ENCODE data around the gene IRX3. TPM values are rescaled to one million over a fixed set of nuclear protein-coding genes. Genes with fewer than 3 reads are reported as not detected.

Gene IRX3
- not detected for total RNA-seq

- DNase-seq (ENCODE audit: low spot score in 2 of 2) (no peak), ATAC-seq (peak in 1 of 2 donors; percentile 60)
- peaks cover 4 to 5% of the 10 kb centered on the region in 2 donors for H3K36me3 Mint-ChIP-seq
- no peaks in the 10 kb centered on the region for H3K9me3 Mint-ChIP-seq
- H3K27ac Mint-ChIP-seq = peak within 1 kb of the TSS in 1 of 2 donors; percentile 68
These were observed at the start of gene IRX3 for GRCh38 chr16:54286366-54287130. TSS of gene IRX3 (minus strand) at chr16:54286787. CDS start at chr16:54286050, 737 bp downstream.

GRCh38 chr16:54335230-54335629, 48.6 kb upstream of the IRX3 start:
- no peak overlapping the region for H3K27ac Mint-ChIP-seq
- peaks cover 0 to 3% of the 10 kb centered on the region in 2 donors for H3K9me3 Mint-ChIP-seq
- ATAC-seq = no peak
- H3K36me3 Mint-ChIP-seq = peaks cover 0 to 4% of the 10 kb centered on the region in 2 donors
- no peak for DNase-seq (ENCODE audit: low spot score in 2 of 2)

GRCh38 chr16:54334208-54334607, 47.6 kb upstream of the IRX3 start:
- Mint-ChIP-seq H3K36me3 (peaks cover 0 to 1% of the 10 kb centered on the region in 2 donors), H3K27ac (no peak overlapping the region), H3K9me3 (peaks cover 0 to under 1% of the 10 kb centered on the region in 2 donors)
- DNase-seq (ENCODE audit: low spot score in 2 of 2) = no peak
- no peak for ATAC-seq

- no peaks in the 10 kb centered on the region for H3K36me3 Mint-ChIP-seq
- ATAC-seq = no peak
- DNase-seq (ENCODE audit: low spot score in 2 of 2) = no peak
These were observed 44.8 kb upstream of the IRX3 start for GRCh38 chr16:54331241-54332002.

DNA sequence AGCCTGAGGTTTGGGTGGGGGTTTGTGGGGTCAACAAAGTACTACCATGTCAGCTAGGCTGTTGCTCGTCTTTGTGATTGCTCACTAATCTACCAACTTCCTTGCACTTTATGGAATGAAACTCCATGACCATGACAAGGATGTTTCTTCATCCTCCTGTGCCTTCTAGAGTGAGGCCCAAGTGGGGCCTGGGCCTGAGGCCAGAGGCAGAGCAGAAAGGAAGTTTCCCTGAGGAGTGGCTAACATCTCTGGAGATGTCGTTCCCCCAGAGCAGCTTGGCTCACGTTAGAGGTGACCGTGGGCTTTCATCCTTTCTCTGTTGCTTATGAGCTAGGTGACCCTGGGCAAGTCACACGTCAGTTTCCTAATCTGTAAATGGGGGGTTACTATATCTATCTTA, 41.0 kb upstream of the IRX3 start:
- H3K27ac Mint-ChIP-seq = no peak overlapping the region
- no peaks in the 10 kb centered on the region for H3K9me3 Mint-ChIP-seq
- no peaks in the 10 kb centered on the region for H3K36me3 Mint-ChIP-seq
- ATAC-seq (no peak), DNase-seq (ENCODE audit: low spot score in 2 of 2) (no peak)

More at GRCh38 chr16:54331241-54332002, 44.8 kb upstream of the IRX3 start:
- Mint-ChIP-seq H3K27ac (no peak overlapping the region), H3K9me3 (no peaks in the 10 kb centered on the region)

GRCh38 chr16:54326266-54326662, 39.7 kb upstream of the IRX3 start:
- ATAC-seq = no peak
- H3K36me3 Mint-ChIP-seq = no peaks in the 10 kb centered on the region
- no peak overlapping the region for H3K27ac Mint-ChIP-seq
- DNase-seq (ENCODE audit: low spot score in 2 of 2) = no peak
- no peaks in the 10 kb centered on the region for H3K9me3 Mint-ChIP-seq

GRCh38 chr16:54325616-54326265, 39.2 kb upstream of the IRX3 start:
- Mint-ChIP-seq H3K27ac (no peak overlapping the region), H3K36me3 (no peaks in the 10 kb centered on the region), H3K9me3 (no peaks in the 10 kb centered on the region)
- ATAC-seq = no peak
- DNase-seq (ENCODE audit: low spot score in 2 of 2) = no peak

DNA sequence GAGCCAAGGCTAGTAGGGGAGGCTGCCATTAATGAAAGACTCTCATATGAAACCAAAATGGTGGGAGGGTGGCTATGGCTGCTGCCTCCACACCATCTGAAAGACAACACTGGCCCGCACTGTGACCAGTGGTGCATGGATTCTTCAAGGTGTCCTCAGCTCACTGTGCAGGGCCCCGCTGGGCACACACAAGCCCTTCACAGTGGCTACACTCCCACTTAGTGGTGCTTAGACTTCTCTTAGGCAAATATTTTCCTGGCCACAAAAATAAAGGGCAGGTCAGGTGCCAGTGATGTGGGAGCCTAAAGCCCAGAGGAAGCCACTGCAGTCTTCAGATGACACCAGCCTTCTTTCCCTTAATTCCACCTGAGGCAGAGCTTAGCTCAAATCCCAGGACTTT, 38.1 kb upstream of the IRX3 start:
- no peak for ATAC-seq
- DNase-seq (ENCODE audit: low spot score in 2 of 2) = no peak
- Mint-ChIP-seq H3K27ac (no peak overlapping the region), H3K36me3 (no peaks in the 10 kb centered on the region), H3K9me3 (no peaks in the 10 kb centered on the region)

DNA sequence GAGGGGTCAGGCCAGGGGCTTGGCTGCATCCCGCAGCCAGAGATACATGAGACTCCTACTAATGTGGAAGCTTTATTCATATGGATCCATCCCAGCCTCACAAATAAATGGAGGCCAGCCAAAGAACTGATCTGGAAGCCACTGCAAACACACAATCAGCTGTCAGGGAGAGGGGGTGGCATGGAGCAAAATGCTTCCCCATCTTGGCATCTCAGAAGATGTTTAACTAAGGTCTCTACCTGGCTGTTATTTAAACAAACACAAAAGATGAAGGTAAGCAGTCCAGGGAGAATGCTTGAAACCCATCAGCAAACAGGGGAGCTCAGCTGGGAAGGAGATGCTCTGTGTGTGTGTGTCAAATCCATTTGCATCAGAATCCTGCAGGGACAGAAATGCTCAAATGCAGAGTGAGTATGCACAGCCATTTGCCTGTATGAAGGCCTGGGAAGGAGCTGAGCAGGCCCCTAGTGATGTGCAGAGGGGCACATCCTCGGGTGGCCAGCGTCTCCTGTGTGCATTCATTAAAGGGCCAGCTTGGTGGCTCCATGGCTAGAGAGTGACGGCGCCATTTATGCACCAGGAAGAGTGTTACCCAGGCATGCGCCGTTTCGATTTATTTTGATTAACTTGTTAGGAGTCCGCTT, 34.2 kb upstream of the IRX3 start:
- DNase-seq (ENCODE audit: low spot score in 2 of 2) = no peak
- no peak for ATAC-seq
- H3K36me3 Mint-ChIP-seq = no peaks in the 10 kb centered on the region
- H3K27ac Mint-ChIP-seq = no peak overlapping the region
- no peaks in the 10 kb centered on the region for H3K9me3 Mint-ChIP-seq

DNA sequence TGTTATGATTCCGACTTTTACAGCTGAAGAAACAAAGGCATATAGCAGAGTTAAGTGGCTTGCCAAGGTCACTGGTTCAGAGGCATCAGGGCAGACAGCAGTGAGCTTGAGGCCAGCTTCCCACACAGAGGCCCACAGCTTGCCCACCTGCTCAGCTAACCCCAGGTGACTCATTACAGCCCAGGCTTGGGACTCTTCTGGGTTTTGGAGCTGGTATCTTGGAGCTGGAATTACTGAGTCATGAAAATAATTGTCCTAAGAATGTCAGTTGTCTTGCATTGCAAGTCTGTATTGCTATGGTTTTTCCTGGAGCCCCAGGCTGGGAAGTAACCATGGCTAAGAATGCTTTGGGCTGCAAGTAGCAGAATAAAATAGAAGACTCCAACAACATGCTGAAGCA, 32.4 kb upstream of the IRX3 start:
- H3K9me3 Mint-ChIP-seq = no peaks in the 10 kb centered on the region
- ATAC-seq = no peak
- no peak overlapping the region for H3K27ac Mint-ChIP-seq
- H3K36me3 Mint-ChIP-seq = no peaks in the 10 kb centered on the region
- no peak for DNase-seq (ENCODE audit: low spot score in 2 of 2)

GRCh38 chr16:54317101-54317611, 30.6 kb upstream of the IRX3 start:
- ATAC-seq = no peak
- Mint-ChIP-seq H3K9me3 (no peaks in the 10 kb centered on the region), H3K36me3 (no peaks in the 10 kb centered on the region), H3K27ac (no peak overlapping the region)
- DNase-seq (ENCODE audit: low spot score in 2 of 2) = no peak

DNA sequence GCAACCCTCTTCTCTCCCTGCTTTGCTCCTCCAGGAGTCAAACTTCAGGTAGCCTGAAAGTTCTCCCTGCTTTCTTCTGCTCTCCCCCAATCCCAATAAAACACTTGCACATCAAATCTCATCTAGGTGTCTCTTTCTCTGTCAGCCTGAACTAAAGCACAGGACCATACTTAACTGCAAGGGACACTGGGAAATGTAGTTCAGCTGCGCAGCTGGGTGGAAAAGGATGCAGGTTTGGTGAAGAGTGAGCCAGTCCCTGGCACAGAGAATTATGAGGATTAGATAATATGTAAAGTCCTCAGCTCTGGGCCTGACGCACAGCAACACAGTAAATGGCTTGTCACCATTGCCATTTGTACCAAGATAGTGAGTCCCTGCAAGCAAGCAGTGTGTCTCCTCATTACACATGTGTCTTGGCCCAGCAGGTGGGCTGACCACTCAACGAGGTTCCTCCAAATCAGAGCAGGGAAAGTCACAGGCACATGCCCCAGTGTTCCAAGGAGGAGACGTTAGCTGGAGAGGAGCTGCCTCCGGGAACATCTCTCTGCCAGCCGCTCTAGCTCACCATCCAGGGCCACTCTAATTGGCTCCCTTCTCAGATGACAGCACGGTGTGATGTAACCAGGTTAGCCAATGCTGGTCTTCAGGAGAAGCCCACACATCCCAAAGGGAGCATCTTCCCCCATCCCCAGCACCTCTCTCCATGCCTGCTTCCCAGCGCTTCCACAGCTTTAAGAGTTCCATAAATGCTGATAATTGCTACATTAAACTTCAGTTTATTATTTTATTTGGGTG, 29.7 kb upstream of the IRX3 start:
- DNase-seq (ENCODE audit: low spot score in 2 of 2) (no peak), ATAC-seq (no peak)
- H3K9me3 Mint-ChIP-seq = no peaks in the 10 kb centered on the region
- H3K27ac Mint-ChIP-seq = no peak overlapping the region
- no peaks in the 10 kb centered on the region for H3K36me3 Mint-ChIP-seq

DNA sequence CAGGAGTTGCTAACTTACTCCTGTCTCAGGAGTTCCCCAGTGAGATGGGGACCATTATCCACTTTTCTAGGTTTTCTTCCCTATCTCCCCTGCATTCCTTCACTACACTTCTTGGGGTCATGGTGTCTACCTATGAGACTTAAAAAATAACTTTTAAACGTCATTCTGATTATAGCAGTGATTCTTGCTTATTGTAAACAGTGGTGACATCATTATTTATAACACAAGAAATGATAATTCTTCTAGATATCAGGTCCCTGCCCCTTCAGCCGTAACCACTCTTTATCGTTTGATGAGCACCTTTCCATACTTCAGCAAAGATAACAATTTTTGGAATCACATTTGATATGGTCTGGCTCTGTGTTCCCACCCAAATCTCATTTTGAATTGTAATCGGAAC, 27.2 kb upstream of the IRX3 start:
- no peak for DNase-seq (ENCODE audit: low spot score in 2 of 2)
- Mint-ChIP-seq H3K27ac (no peak overlapping the region), H3K9me3 (no peaks in the 10 kb centered on the region), H3K36me3 (no peaks in the 10 kb centered on the region)
- no peak for ATAC-seq

- no peaks in the 10 kb centered on the region for H3K9me3 Mint-ChIP-seq
- DNase-seq (ENCODE audit: low spot score in 2 of 2) (no peak), ATAC-seq (no peak)
- no peak overlapping the region for H3K27ac Mint-ChIP-seq
- H3K36me3 Mint-ChIP-seq = no peaks in the 10 kb centered on the region
These were observed 26.0 kb upstream of the IRX3 start for GRCh38 chr16:54312502-54312991.

GRCh38 chr16:54309341-54309740, 22.8 kb upstream of the IRX3 start:
- DNase-seq (ENCODE audit: low spot score in 2 of 2) (no peak), ATAC-seq (no peak)
- Mint-ChIP-seq H3K36me3 (no peaks in the 10 kb centered on the region), H3K27ac (no peak overlapping the region), H3K9me3 (no peaks in the 10 kb centered on the region)

DNA sequence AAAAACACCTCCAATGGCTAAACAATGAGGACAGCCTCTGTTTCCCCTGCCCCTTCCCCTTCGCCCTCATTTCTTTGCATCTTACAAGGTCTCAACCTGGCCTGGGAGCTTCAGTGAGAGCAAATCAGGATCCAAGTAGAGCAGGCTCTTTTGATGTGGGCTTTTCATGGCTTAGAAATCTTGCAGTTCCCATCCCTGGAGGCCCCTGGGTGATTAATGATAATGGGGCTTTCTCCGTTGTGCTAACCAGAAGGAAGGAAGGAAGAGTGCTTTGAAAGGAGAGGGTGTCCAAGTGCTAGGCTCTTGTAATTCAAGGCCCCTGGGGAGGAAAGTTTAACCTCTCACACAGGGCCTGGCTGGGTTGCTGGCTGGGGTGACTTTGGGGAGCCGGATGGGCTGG, 18.5 kb upstream of the IRX3 start:
- Mint-ChIP-seq H3K27ac (no peak overlapping the region), H3K9me3 (no peaks in the 10 kb centered on the region), H3K36me3 (no peaks in the 10 kb centered on the region)
- DNase-seq (ENCODE audit: low spot score in 2 of 2) (no peak), ATAC-seq (no peak)
